GM19438 (cell line): Measurements from ENCODE around the gene ZCCHC9.
"Not testable (repeated sequence)": the region's sequence is repeated elsewhere in the genome, so short reads cannot be mapped to it uniquely, and the experiment has no call there.

ENCODE experiments used
- ATAC-seq: cut with Tn5 transposase; IDR thresholded peaks from one replicate; pipeline ENCODE4 v1.9.1; 2021; ENCODE audit warnings: low read depth; ENCODE audit not compliant: unreplicated experiment

The ZCCHC9 gene

DNA sequence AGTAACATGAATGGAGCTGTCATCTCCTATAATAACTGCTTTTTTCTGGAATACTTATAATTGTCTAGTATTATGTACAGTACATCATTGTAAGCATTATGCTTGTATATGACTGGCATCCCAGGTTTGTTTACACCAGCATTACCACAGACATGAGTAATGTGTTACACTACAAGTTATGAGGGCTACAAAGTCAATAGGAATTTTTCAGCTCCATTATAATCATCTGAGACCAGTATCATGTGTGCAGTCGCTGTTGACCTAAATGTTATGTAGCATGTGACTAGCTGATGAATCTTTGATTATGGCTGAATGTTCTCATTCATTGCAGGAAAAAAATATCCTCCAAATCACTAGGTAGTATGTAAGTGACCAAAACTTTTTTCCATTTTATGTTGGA lies 2.2 kb downstream of the ZCCHC9 start:
- no peak for ATAC-seq

DNA sequence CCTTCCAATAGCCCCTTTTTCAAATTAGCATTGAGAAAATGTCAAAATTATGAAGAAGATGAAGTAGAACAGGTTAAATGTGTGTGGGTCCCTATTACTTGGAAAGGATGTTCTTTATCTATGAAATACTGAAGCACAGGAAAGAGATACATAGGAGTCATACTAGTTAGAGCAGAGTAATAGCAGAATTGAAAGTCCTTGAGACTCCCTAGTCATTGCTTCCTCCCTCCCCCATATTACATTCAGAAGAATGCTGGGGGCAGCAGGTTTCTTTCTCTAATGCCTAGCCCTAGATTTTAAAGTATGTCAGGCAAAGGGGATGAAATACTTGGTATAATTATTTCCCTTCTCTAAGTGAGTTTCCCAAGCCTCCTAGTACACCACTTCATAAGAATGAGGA lies 4.4 kb downstream of the ZCCHC9 start:
- ATAC-seq, result no peak

DNA sequence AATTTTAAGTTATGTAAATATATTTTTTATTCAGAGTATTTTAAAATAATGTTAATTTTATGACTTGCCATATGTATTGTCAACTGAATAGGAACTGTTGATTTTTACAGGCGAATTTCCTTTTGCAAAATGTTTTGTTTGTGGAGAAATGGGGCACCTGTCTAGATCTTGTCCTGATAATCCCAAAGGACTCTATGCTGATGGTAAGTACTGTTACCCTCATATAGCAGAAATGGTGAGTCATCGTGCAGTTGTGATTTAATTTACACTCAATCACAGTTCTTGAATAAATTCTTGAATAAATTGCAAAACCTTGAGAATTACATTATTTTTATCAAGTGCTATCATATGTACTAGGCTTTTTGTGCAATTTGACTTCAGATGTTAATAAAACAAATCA lies 7.4 kb downstream of the ZCCHC9 start:
- ATAC-seq, result no peak

DNA sequence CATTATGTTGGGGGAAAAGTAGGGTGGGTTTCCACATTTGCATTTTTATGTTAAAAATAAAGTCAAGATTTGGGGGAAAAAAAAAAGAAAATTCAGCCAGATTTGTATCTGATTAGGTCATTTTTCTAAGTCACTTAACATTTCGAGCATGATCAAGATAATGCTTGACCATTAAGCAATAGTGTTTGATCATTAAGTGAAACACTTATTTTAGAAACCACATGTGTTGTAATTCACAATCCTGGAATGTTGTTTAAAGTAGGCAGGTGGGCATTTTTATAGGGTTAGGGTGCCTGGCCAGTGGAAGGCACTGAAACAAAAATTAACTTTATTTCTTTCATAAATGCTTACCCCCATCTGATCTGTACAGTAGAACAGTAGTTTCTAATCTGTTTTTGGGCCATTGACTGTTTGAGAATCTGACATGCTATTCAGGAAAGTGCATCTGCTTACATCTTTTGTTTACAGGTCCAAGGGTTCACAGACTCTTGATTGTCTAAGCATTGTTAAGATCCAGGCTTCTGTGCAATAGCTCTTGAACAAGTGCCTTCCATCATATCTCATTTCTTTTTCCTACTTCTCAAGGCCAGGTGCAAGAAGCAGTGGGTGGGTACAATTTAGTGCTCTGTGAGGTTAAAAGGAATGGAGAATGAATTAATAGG lies 9.1 kb downstream of the ZCCHC9 start:
- no peak for ATAC-seq

GRCh38 chr5:81313278-81313677 lies 11.9 kb downstream of the ZCCHC9 start:
- no peak for ATAC-seq

- no peak for ATAC-seq
Measured at GRCh38 chr5:81313686-81314085, 12.3 kb downstream of the ZCCHC9 start.

GRCh38 chr5:81314581-81314980 lies 13.2 kb downstream of the ZCCHC9 start:
- no peak for ATAC-seq

GRCh38 chr5:81315336-81315735 lies 13.9 kb downstream of the ZCCHC9 start:
- no peak for ATAC-seq

DNA sequence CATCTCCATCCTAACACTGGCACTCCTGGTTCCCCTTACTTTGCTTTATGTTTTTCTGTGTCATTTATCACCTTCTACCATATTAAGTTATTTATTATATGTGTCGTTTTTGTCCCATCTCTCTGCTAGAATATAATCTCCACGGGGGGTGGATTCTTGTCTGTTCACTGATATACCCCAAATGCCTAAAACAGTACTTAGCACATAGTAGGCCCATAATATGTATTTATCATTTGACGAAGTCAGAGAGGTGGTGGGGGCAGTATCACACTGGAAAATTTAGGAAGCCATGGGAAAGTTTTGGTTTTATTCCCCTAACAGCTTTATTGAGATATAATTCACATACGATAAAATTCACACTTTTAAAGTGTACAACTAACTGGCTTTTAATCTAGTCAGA lies 14.4 kb downstream of the ZCCHC9 start:
- no peak for ATAC-seq

- ATAC-seq, result no peak
Measured at GRCh38 chr5:81316571-81316970, 15.2 kb downstream of the ZCCHC9 start.

GRCh38 chr5:81317536-81317935 lies 16.1 kb downstream of the ZCCHC9 start:
- ATAC-seq, result no peak

DNA sequence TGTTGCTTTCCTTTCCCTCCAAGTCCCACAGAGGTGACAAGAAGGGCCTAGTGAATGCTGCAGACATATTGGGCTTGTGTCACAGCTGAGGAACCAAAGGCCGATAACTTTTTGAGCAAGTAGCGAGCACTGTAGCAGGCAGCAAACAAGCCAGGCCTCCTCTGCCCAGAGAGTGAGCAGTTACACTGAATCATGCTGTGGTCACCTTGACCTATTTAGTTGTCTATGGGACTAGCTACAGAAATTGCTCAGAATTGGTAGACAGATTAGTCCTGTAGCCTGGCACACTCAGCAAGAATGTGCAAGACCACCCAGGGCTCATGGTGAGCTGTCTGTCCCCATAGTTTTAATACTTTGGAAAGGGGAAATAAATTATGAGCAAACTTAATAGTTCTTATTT lies 25.2 kb downstream of the ZCCHC9 start:
- ATAC-seq, result no peak

GRCh38 chr5:81334304-81335061 lies 33.1 kb downstream of the ZCCHC9 start:
- no peak for ATAC-seq

DNA sequence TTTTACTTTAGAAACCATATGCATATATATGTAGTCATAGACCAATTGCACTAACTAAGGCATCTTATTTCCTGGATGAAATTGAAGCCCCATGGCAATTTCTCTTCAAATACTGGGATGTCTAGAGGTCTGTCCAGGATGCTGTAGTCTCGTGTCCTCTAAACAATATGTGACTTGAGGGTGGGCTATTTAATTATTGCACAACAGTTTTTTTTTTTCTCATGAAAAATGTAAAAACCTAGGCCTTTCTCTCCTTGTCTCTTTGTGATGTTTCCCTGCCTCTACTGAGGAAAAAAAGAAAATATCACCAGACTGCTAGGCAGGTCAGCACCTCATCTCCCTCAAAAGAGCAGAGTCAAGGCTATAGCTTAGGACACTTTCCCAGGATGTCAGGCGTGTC lies 34.6 kb downstream of the ZCCHC9 start:
- no peak for ATAC-seq

DNA sequence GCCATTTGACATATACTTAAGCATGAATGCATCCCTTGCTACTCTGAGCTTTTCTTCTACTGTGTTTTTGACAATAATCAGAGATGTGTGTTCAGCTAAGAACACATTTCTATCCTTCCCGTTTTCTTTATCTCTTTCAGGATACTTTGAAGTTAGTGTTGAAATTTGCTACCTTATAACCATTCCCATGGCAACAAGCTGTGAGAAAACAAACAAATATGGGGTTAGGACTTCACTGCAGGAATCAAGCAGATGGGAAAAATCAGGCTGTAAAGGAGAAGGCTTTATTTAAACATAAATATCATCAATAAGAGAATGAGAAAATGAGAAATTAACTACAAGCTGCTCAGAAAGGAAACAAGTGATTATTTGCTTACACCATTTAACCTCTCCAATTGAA lies 35.2 kb downstream of the ZCCHC9 start:
- ATAC-seq, result no peak

DNA sequence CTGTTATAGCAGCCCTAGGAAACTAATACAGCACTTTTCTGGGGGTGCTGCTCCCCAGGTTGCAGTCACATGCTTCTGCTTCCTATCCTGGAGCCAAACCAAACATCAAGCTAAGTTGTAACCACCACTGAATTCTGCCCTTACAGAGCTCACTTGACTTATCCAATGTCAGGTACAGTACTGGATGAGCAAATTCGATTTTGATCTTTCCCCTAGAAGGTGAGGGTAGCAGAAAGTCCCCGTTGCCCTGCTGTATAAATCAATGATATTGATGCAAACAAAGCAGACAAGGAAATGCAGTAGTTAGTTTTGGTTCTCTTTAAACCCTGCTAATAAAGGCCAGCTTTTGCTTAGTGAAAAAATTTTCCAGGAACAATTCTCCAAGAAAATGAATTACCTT lies 36.4 kb downstream of the ZCCHC9 start:
- no peak for ATAC-seq

DNA sequence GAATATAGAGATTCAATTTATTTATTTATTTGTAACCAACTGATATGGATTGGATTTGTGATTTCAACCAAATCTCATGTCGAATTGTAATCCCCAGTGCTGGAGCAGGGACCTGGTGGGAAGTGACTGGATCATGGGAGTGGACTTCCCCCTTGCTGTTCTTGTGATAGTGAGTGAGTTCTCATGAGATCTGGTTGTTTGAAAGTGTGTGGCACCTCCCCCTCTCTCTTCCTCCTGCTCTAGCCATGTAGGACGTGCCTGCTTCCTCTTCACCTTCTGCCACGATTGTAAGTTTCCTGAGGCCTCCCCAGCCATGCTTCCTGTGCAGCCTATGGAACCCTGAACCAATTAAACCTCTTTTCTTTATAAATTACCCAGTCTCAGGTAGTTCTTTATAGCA lies 36.8 kb downstream of the ZCCHC9 start:
- not testable (repeated sequence) for ATAC-seq

GRCh38 chr5:81344736-81345135 lies 43.3 kb downstream of the ZCCHC9 start:
- ATAC-seq, result no peak

- no peak for ATAC-seq
Measured at GRCh38 chr5:81345411-81346003, 44.1 kb downstream of the ZCCHC9 start.

GRCh38 chr5:81349161-81349560 lies 47.8 kb downstream of the ZCCHC9 start:
- ATAC-seq, result no peak

DNA sequence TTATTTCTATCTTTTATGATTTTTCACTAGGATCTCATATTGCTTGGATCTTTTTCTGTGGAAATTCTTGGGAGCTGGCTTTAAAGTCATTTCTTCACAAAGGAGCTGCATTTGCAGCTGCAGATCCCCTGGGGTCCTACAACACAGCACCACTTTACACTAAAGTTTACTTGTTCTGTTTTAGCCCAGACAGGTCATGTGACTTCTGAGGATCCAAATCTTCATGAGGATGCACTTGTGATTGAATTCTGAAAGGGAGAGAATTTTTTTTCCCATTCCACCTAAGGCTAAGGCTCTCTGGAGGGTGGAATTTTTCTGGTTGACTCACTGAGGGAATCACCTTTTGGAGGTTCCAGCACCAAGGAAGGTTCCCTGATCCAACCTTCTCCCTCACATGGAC lies 49.1 kb downstream of the ZCCHC9 start:
- no peak for ATAC-seq

GRCh38 chr5:81353189-81353588 lies 51.8 kb downstream of the ZCCHC9 start:
- ATAC-seq, result no peak
